GM12878 (cell line): ENCODE data around the gene CREB5. TPM values are rescaled to one million over a fixed set of nuclear protein-coding genes. Genes with fewer than 3 reads are reported as not detected.

Source experiments
- ATAC-seq: fragments of 200-7000 bp; cut with Tn5 transposase; 3 replicates; pipeline ENCODE4 v1.9.1; 2020; ENCODE audit warnings: mild to moderate bottlenecking, moderate library complexity
- BruUV-seq: library from RNA; stranded (reverse); fragments of 400-500 nt; replicated peaks from 2 replicates; lab custom pipeline; 2021; lab: Mats Ljungman, UMichigan
- CTCF ChIA-PET: fragments of 300-600 bp; sonication (Branson Sonifier 250); formaldehyde crosslinking; extraction: SDS; loops from one replicate; lab custom pipeline; 2021; ENCODE audit warnings: inconsistent platforms; lab: Yijun Ruan, JAX
- POLR2A ChIA-PET: fragments of 350-600 bp; formaldehyde crosslinking; extraction: SDS; loops from one replicate; lab custom pipeline; 2021; ENCODE audit warnings: inconsistent platforms; lab: Charles Lee
- RAD21 ChIA-PET: fragments of 300-600 bp; sonication (Branson Sonifier 250); formaldehyde crosslinking; loops from one replicate; lab custom pipeline; 2023; ENCODE audit warnings: antibody characterized with exemption; ENCODE audit not compliant: unreplicated experiment; lab: Charles Lee
- SMC1A ChIA-PET: fragments of 300-600 bp; sonication (Branson Sonifier 250); formaldehyde crosslinking; loops from one replicate; lab custom pipeline; 2023; ENCODE audit not compliant: unreplicated experiment, uncharacterized antibody; lab: Charles Lee
- DNase-seq: peaks from one replicate; pipeline ENCODE4 v3.0.0-alpha.2; 2011; ENCODE audit warnings: low read depth, low spot score
- FAIRE-seq: peaks from 3 replicates; lab custom pipeline; 2011; peaks lifted over from hg19 to GRCh38; lab: Jason Lieb, UNC
- H2AFZ ChIP-seq: 2 replicates; pipeline ENCODE4 v1.6.0; 2011; ENCODE audit warnings: low read depth, low read length, control low read depth; ENCODE audit not compliant: control insufficient read depth
- H3K27ac ChIP-seq: 2 replicates; pipeline ENCODE4 v1.5.1; 2011; ENCODE audit warnings: control low read depth; ENCODE audit not compliant: control insufficient read depth, insufficient read depth
- H3K27me3 ChIP-seq, 2 experiments: replicated peaks in 1 of 2; 2 replicates each; pipeline versions ENCODE4 v1.6.0 to v1.6.1; 2011; ENCODE audit warnings: low read length in 1 of 2; ENCODE audit not compliant: control insufficient read depth in 2 of 2, insufficient read depth in 2 of 2
- H3K36me3 ChIP-seq, 2 experiments: 2 replicates each; pipeline ENCODE4 v1.5.1; 2011; ENCODE audit warnings: low read length in 1 of 2; ENCODE audit not compliant: control insufficient read depth in 2 of 2, insufficient read depth in 2 of 2
- H3K4me1 ChIP-seq: 2 replicates; pipeline ENCODE4 v1.6.1; 2011; ENCODE audit warnings: mild to moderate bottlenecking, low read length, moderate library complexity, mixed read lengths; ENCODE audit not compliant: control insufficient read depth, insufficient read depth
- H3K4me2 ChIP-seq: 2 replicates; pipeline ENCODE4 v1.6.0; 2011; ENCODE audit warnings: control low read depth; ENCODE audit not compliant: control insufficient read depth, insufficient read depth
- H3K4me3 ChIP-seq: fragments of 200-600 bp; sonication (generic); 2 replicates; pipeline ENCODE4 v1.5.1; 2016
- H3K79me2 ChIP-seq: 2 replicates; pipeline ENCODE4 v1.6.0; 2011; ENCODE audit warnings: low read length; ENCODE audit not compliant: control insufficient read depth, insufficient read depth
- H3K9ac ChIP-seq: 2 replicates; pipeline ENCODE4 v1.8.0; 2011; ENCODE audit warnings: low read length, control low read depth, mixed read lengths; ENCODE audit not compliant: control insufficient read depth, insufficient read depth
- H3K9me3 ChIP-seq: replicated peaks from 3 replicates; pipeline ENCODE4 v1.5.1; 2011; ENCODE audit warnings: mild to moderate bottlenecking, low read length; ENCODE audit not compliant: control insufficient read depth, insufficient read depth
- H4K20me1 ChIP-seq: 2 replicates; pipeline ENCODE4 v1.6.0; 2011; ENCODE audit not compliant: control insufficient read depth, insufficient read depth
- ATF7 ChIP-seq: fragments of 450-650 bp; IDR thresholded peaks from 2 replicates; pipeline ENCODE4 v1.6.1; 2016; ENCODE audit warnings: low read depth, mild to moderate bottlenecking
- ESRRA ChIP-seq: IDR thresholded peaks from 2 replicates; pipeline ENCODE4 v1.6.1; 2012; ENCODE audit warnings: mild to moderate bottlenecking, low read length, improper control_type of control experiment
- GABPA ChIP-seq: IDR thresholded peaks from 2 replicates; pipeline ENCODE4 v1.6.1; 2014; ENCODE audit warnings: antibody characterized with exemption, low read depth, mild to moderate bottlenecking, inconsistent platforms
- GATAD2B ChIP-seq: fragments of 450-650 bp; conservative IDR thresholded peaks from 2 replicates; pipeline ENCODE4 v1.6.1; 2017; ENCODE audit warnings: low read depth, mild to moderate bottlenecking, moderate library complexity
- HCFC1 ChIP-seq: fragments of 150-350 bp; IDR thresholded peaks from 2 replicates; pipeline ENCODE4 v1.6.1; 2014; ENCODE audit warnings: low read length
- KLF5 ChIP-seq: fragments of 450-650 bp; IDR thresholded peaks from 2 replicates; pipeline ENCODE4 v1.6.1; 2014; ENCODE audit warnings: mild to moderate bottlenecking; ENCODE audit not compliant: partially characterized antibody
- MTA2 ChIP-seq: fragments of 450-650 bp; IDR thresholded peaks from 2 replicates; pipeline ENCODE4 v1.6.1; 2016; ENCODE audit warnings: low read depth, mild to moderate bottlenecking, moderate library complexity
- MTA3 ChIP-seq: IDR thresholded peaks from 2 replicates; pipeline ENCODE4 v1.6.1; 2012; ENCODE audit warnings: low read length, inconsistent platforms, borderline replicate concordance
- NFXL1 ChIP-seq: fragments of 450-650 bp; IDR thresholded peaks from 2 replicates; pipeline ENCODE4 v1.6.1; 2017; ENCODE audit warnings: antibody characterized with exemption, mild to moderate bottlenecking, borderline replicate concordance
- NRF1 ChIP-seq: conservative IDR thresholded peaks from 2 replicates; pipeline ENCODE4 v1.6.1; 2011; ENCODE audit warnings: mild to moderate bottlenecking, low read depth, low read length, improper control_type of control experiment
- POU2F2 ChIP-seq: IDR thresholded peaks from 3 replicates; pipeline ENCODE4 v1.6.1; 2011; ENCODE audit warnings: low read depth, mild to moderate bottlenecking, low read length, borderline replicate concordance
- RELB ChIP-seq: fragments of 450-650 bp; IDR thresholded peaks from 2 replicates; pipeline ENCODE4 v1.6.1; 2017; ENCODE audit warnings: low read depth, mild to moderate bottlenecking, moderate library complexity
- RUNX3 ChIP-seq: IDR thresholded peaks from 2 replicates; pipeline ENCODE4 v1.6.1; 2012; ENCODE audit warnings: low read length, inconsistent platforms
- SREBF1 ChIP-seq: IDR thresholded peaks from 2 replicates; pipeline ENCODE4 v1.6.1; 2012; ENCODE audit warnings: mild to moderate bottlenecking, low read length
- ZBTB4 ChIP-seq: fragments of 450-650 bp; formaldehyde crosslinking; IDR thresholded peaks from 2 replicates; pipeline ENCODE4 v1.4.0; 2022; ENCODE audit warnings: mild to moderate bottlenecking, moderate library complexity
- ZNF592 ChIP-seq: fragments of 450-650 bp; IDR thresholded peaks from 2 replicates; pipeline ENCODE4 v1.6.1; 2017; ENCODE audit warnings: mild to moderate bottlenecking, moderate library complexity
- WGBS: methylation state at CpG from one replicate; pipeline ENCODE4 v1.1.6; 2016; ENCODE audit warnings: low lambda C conversion rate; ENCODE audit not compliant: insufficient replicate concordance, insufficient coverage; ENCODE audit errors: missing lambda C conversion rate; 5-methylcytosine and 5-hydroxymethylcytosine counted together
- in situ Hi-C: fragments of 300-500 bp; cut with MboI; formaldehyde crosslinking; loops from 9 replicates; pipeline ENCODE4 v1.14.3; 2018; ENCODE audit warnings: mixed read lengths
- intact Hi-C: fragments of 100-400 bp; cut with micrococcal nuclease; formaldehyde crosslinking; loops from one replicate; pipeline ENCODE4 v1.14.2; 2022; ENCODE audit not compliant: unreplicated experiment
- polyA plus RNA-seq, 11 experiments: library from polyadenylated mRNA; depleted of rRNA in 4 of 11; unstranded in 6 of 11; stranded (reverse) in 5 of 11; fragments of >200 nt; fragmentation: Nextera tagmentation in 4 of 11; fragmentation: Illumina TruSeq in 1 of 11; extraction: Ambion mirVana in 4 of 11; extraction: Trizol in 1 of 11; gene quantifications; 1 replicate in 1 of 11; 2 replicates in 10 of 11; pipeline versions ENCODE4 v1.2.1 to v1.2.3, GENCODE V29; 2011 to 2016; ENCODE audit warnings: inconsistent platforms in 2 of 11, missing spikeins in 2 of 11, low read depth in 1 of 11
- total RNA-seq, 4 experiments: library from RNA; depleted of rRNA in 3 of 4; stranded (reverse); fragments of >200 nt in 3 of 4; fragmentation: Illumina TruSeq in 1 of 4; extraction: Trizol in 1 of 4; gene quantifications; 2 replicates each; pipeline versions ENCODE4 v1.2.1 to v1.2.3, GENCODE V29; 2013 to 2021

Gene CREB5
- total and polyA plus RNA-seq, 10 of the 15 experiments (the other 5 are each of a cell fraction or from before 2014, with no cell fraction given) = 12.9 to 74.1 (median 53.0) TPM

GRCh38 chr7:28608237-28608656 lies 195.9 kb downstream of the CREB5 start:
- Histone ChIP-seq H3K79me2 (no peaks in the 10 kb centered on the region; the same call in 1 of the 2 replicates), H4K20me1 (no peaks in the 10 kb centered on the region), H2AFZ (no peak overlapping the region), H3K27ac (no peak overlapping the region), H3K9me3 (no peaks in the 10 kb centered on the region), H3K9ac (no peak overlapping the region), H3K27me3 (no peaks in the 10 kb centered on the region; a peak in 1 of 4 replicates), H3K36me3 (no peaks in the 10 kb centered on the region), H3K4me3 (no peak overlapping the region), H3K4me1 (no peaks in the 10 kb centered on the region; the same call in 1 of the 2 replicates), H3K4me2 (no peak overlapping the region)
- intact Hi-C loops (no loop called here), in situ Hi-C loops (no loop called here)
- SMC1A ChIA-PET = interaction anchor here (1.0 to 4.4 kb wide), 7 partner anchors 10 to 196 kb away, joined by 3 to 70 read pairs (median 6); partner anchors contain the start of gene CREB5
- FAIRE-seq = no peak
- POLR2A ChIA-PET = interaction anchor here (1.6 to 1.8 kb wide), 2 partner anchors 10 to 16 kb away, joined by 4 to 8 read pairs; no protein-coding TSS in a partner anchor
- ATAC-seq = peak; percentile 17; the same call in 2 of the 3 replicates
- no peak for DNase-seq
- WGBS = 87% methylated on average over 1 of the region's 1 CpG
- BruUV-seq = TSS peak; percentile 12
- CTCF ChIA-PET = interaction anchor here (1.4 kb wide), 1 partner anchor 17 kb away, joined by 3 read pairs; no protein-coding TSS in a partner anchor
- RAD21 ChIA-PET = interaction anchor here (1.0 to 2.1 kb wide), 6 partner anchors 13 to 196 kb away, joined by 3 to 9 read pairs (median 4); partner anchors contain the start of gene CREB5
- TF ChIP-seq KLF5 (no peak), SREBF1 (no peak), GABPA (no peak), ESRRA (no peak), RELB (peak; percentile 81), GATAD2B (0 out of 2 replicates have a peak, but pooled peaks have one; percentile 29), MTA2 (peak; percentile 83), HCFC1 (no peak), ZBTB4 (no peak), ZNF592 (no peak), ATF7 (no peak; the same call in 1 of the 2 replicates), NFXL1 (no peak), NRF1 (no peak), RUNX3 (peak; percentile 37), MTA3 (no peak), POU2F2 (no peak)
